ENCODE results near the gene SLC13A1.

The SLC13A1 gene

GRCh38 chr7:123075838-123076467 is 123.8 kb downstream of the SLC13A1 start:
- Histone ChIP-seq H3K27me3 (ENCODE audit: insufficient read depth, low read length, poor library complexity) (no peaks in the 10 kb centered on the region), H3K79me2 (ENCODE audit: insufficient read depth, low read length) (no peaks in the 10 kb centered on the region), H2AFZ (ENCODE audit: low read depth, low read length) (no peak overlapping the region), H3K4me1 (ENCODE audit: insufficient read depth, low read length) (no peaks in the 10 kb centered on the region), H3K36me3 (ENCODE audit: insufficient read depth, low read length) (no peaks in the 10 kb centered on the region), H3K27ac (ENCODE audit: low read length) (no peak overlapping the region), H4K20me1 (ENCODE audit: insufficient read depth, low read length) (no peaks in the 10 kb centered on the region), H3K9ac (ENCODE audit: low read depth, low read length) (no peak overlapping the region), H3K4me3 (ENCODE audit: low read depth in 1 of 2, low read length in 2 of 2) (no peak overlapping the region), H3K4me2 (ENCODE audit: insufficient read depth, low read length) (no peak overlapping the region), H3K9me3 (ENCODE audit: insufficient read depth, low read length, severe bottlenecking) (no peaks in the 10 kb centered on the region)
- DNase-seq = no peak
- TF ChIP-seq EZH2 (IDR thresholded peaks at IDR 0.05; ENCODE audit: borderline replicate concordance, low read depth, low read length, severe bottlenecking) (no peak), CTCF (IDR thresholded peaks at IDR 0.05; ENCODE audit: borderline replicate concordance, extremely low read depth, low read length, poor library complexity, severe bottlenecking) (no peak)
- ATAC-seq (ENCODE audit: insufficient read depth, low read depth) = no peak

DNA sequence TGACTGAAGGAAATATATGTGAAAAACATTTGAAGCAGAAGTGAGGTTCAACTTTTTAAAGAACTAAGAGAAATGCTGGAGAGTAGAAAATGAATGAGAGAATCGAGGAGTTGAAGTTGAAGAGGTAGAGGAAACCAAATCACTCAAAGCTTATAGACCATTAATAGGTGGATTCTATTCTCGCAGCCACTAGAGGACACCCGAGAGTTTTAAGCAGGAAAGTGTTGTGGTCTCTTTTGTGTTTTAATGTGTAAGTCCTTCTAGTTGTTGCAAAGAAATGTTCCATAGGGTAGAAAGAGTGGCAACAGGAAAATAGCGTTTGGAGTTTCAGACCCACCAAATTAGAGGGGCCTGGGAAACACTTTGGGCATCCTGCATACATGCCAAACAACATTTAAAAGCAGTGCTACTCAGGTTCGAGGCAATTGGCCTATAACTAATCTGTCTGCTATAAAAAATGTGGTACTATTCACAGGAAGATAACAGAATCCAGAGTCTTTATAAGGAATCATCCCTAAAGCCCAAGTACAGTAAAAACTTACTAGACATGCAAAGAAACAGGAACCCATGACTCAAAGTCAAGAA is 129.0 kb downstream of the SLC13A1 start:
- no peaks in the 10 kb centered on the region for H4K20me1 ChIP-seq (ENCODE audit: insufficient read depth, low read length)
- TF ChIP-seq CTCF (IDR thresholded peaks at IDR 0.05; ENCODE audit: borderline replicate concordance, extremely low read depth, low read length, poor library complexity, severe bottlenecking) (peak; percentile 40), EZH2 (IDR thresholded peaks at IDR 0.05; ENCODE audit: borderline replicate concordance, low read depth, low read length, severe bottlenecking) (no peak)
- H3K36me3 ChIP-seq (ENCODE audit: insufficient read depth, low read length) = no peaks in the 10 kb centered on the region
- no peak overlapping the region for H3K9ac ChIP-seq (ENCODE audit: low read depth, low read length)
- no peaks in the 10 kb centered on the region for H3K4me1 ChIP-seq (ENCODE audit: insufficient read depth, low read length)
- DNase-seq (no peak), ATAC-seq (ENCODE audit: insufficient read depth, low read depth) (no peak)
- no peaks in the 10 kb centered on the region for H3K79me2 ChIP-seq (ENCODE audit: insufficient read depth, low read length)
- H3K9me3 ChIP-seq (ENCODE audit: insufficient read depth, low read length, severe bottlenecking) = peaks cover 3% of the 10 kb centered on the region
- no peak overlapping the region for H3K4me3 ChIP-seq (ENCODE audit: low read depth in 1 of 2, low read length in 2 of 2)
- no peaks in the 10 kb centered on the region for H3K27me3 ChIP-seq (ENCODE audit: insufficient read depth, low read length, poor library complexity)
- H3K27ac ChIP-seq (ENCODE audit: low read length) = no peak overlapping the region
- H2AFZ ChIP-seq (ENCODE audit: low read depth, low read length) = no peak overlapping the region
- H3K4me2 ChIP-seq (ENCODE audit: insufficient read depth, low read length) = no peak overlapping the region

DNA sequence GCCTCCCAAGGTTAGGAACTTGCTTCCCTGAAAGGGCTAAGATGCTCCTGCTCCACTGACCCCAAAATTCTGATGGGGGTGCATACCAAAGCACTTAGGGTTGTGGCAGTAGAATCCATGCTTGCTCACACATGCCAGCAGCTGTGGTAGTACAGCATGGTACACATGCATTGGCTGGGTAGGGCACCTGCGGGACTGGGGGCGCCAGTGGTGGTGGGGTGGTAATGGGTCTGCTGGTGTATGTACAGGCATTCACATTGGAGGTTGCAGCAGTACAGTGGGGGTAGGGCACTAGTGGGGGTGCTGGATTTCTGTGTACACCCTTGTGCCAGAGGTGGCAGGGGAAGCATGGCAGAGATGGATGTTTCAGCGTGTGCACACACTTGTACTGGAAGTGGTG is 132.0 kb downstream of the SLC13A1 start:
- ATAC-seq (ENCODE audit: insufficient read depth, low read depth) (no peak), DNase-seq (no peak)
- Histone ChIP-seq H2AFZ (ENCODE audit: low read depth, low read length) (no peak overlapping the region), H3K9me3 (ENCODE audit: insufficient read depth, low read length, severe bottlenecking) (peaks cover 3% of the 10 kb centered on the region), H3K4me2 (ENCODE audit: insufficient read depth, low read length) (no peak overlapping the region), H3K4me1 (ENCODE audit: insufficient read depth, low read length) (no peaks in the 10 kb centered on the region), H4K20me1 (ENCODE audit: insufficient read depth, low read length) (no peaks in the 10 kb centered on the region), H3K27me3 (ENCODE audit: insufficient read depth, low read length, poor library complexity) (no peaks in the 10 kb centered on the region), H3K9ac (ENCODE audit: low read depth, low read length) (no peak overlapping the region), H3K27ac (ENCODE audit: low read length) (no peak overlapping the region), H3K36me3 (ENCODE audit: insufficient read depth, low read length) (no peaks in the 10 kb centered on the region), H3K4me3 (ENCODE audit: low read depth in 1 of 2, low read length in 2 of 2) (no peak overlapping the region), H3K79me2 (ENCODE audit: insufficient read depth, low read length) (no peaks in the 10 kb centered on the region)
- TF ChIP-seq EZH2 (IDR thresholded peaks at IDR 0.05; ENCODE audit: borderline replicate concordance, low read depth, low read length, severe bottlenecking) (no peak), CTCF (IDR thresholded peaks at IDR 0.05; ENCODE audit: borderline replicate concordance, extremely low read depth, low read length, poor library complexity, severe bottlenecking) (no peak)

Data from DND-41 (cell line).